ENCODE measurements around the gene CELF4. TPM values are rescaled to one million over a fixed set of nuclear protein-coding genes. Genes with fewer than 3 reads are reported as not detected.

CELF4 gene
- total and polyA plus RNA-seq, 2 donors (not counting 3 experiments of a cell fraction or from before 2014, with no cell fraction given), result not detected

GRCh38 chr18:37432436-37433195 is 133.0 kb downstream of the CELF4 start:
- no peak for FAIRE-seq
- CTCF ChIA-PET, result interaction anchor here (0.7 kb wide), 1 partner anchor 39 kb away, joined by 4 read pairs; no protein-coding TSS in a partner anchor
- Histone ChIP-seq H3K36me3 (ENCODE audit: control insufficient read depth in 2 of 2, extremely low read depth in 1 of 2, insufficient read depth in 2 of 2, low read length in 2 of 2) (no peaks in the 10 kb centered on the region), H3K27me3 (ENCODE audit: control insufficient read depth in 2 of 2, insufficient read depth in 2 of 2, low read length in 2 of 2) (no peaks in the 10 kb centered on the region), H3K9me1 (replicated peaks; ENCODE audit: control insufficient read depth, extremely low read depth, insufficient read depth, low read length) (no peaks in the 10 kb centered on the region), H3K4me3 (replicated peaks in 1 of 3; ENCODE audit: insufficient read depth in 1 of 3, low read depth in 1 of 3, low read length in 3 of 3) (no peak overlapping the region), H3K9ac (replicated peaks; ENCODE audit: extremely low read depth, insufficient read depth, low read length) (no peak overlapping the region), H3K27ac (ENCODE audit: insufficient read depth, low read depth, low read length) (no peak overlapping the region), H3K4me1 (ENCODE audit: control insufficient read depth, extremely low read depth, insufficient read depth, low read length) (no peaks in the 10 kb centered on the region), H3K9me3 (replicated peaks; ENCODE audit: control insufficient read depth, insufficient read depth, low read length) (no peaks in the 10 kb centered on the region), H2AFZ (ENCODE audit: low read depth, low read length) (no peak overlapping the region), H4K20me1 (replicated peaks; ENCODE audit: control insufficient read depth, extremely low read depth, insufficient read depth, low read length) (no peaks in the 10 kb centered on the region), H3K79me2 (ENCODE audit: control insufficient read depth, insufficient read depth, low read length) (no peaks in the 10 kb centered on the region), H3K4me2 (ENCODE audit: insufficient read depth, low read length) (no peak overlapping the region)
- dilution Hi-C loops (cut with MboI; ENCODE audit: extremely low pct_ligation_motif_present, low sequenced_read_pairs) (no loop called here), intact Hi-C loops (cut with micrococcal nuclease) (no loop called here)
- no TSS peak for BruUV-seq (replicated peaks)
- TF ChIP-seq MYC (IDR thresholded peaks at IDR 0.05; ENCODE audit: low read depth, low read length), result no peak
- TF ChIP-seq, protein P1, sequence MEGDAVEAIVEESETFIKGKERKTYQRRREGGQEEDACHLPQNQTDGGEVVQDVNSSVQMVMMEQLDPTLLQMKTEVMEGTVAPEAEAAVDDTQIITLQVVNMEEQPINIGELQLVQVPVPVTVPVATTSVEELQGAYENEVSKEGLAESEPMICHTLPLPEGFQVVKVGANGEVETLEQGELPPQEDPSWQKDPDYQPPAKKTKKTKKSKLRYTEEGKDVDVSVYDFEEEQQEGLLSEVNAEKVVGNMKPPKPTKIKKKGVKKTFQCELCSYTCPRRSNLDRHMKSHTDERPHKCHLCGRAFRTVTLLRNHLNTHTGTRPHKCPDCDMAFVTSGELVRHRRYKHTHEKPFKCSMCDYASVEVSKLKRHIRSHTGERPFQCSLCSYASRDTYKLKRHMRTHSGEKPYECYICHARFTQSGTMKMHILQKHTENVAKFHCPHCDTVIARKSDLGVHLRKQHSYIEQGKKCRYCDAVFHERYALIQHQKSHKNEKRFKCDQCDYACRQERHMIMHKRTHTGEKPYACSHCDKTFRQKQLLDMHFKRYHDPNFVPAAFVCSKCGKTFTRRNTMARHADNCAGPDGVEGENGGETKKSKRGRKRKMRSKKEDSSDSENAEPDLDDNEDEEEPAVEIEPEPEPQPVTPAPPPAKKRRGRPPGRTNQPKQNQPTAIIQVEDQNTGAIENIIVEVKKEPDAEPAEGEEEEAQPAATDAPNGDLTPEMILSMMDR (IDR thresholded peaks at IDR 0.05; ENCODE audit: extremely low read depth in 1 of 2, insufficient read depth in 1 of 2, low read depth in 1 of 2, low read length in 2 of 2), result no peak
- no peak for TF ChIP-seq POLR2A (IDR thresholded peaks at IDR 0.05; ENCODE audit: low read depth, low read length)
- no peak for TF ChIP-seq GATA2 (IDR thresholded peaks at IDR 0.05; ENCODE audit: insufficient read depth, insufficient read length, low read depth, low read length)
- TF ChIP-seq MAX (IDR thresholded peaks at IDR 0.05; ENCODE audit: insufficient read depth, insufficient read length), result no peak
- no peak for TF ChIP-seq JUN (IDR thresholded peaks at IDR 0.05; ENCODE audit: borderline replicate concordance, insufficient read depth, insufficient read length, low read depth)
- TF ChIP-seq FOS (IDR thresholded peaks at IDR 0.05; ENCODE audit: borderline replicate concordance, insufficient read depth, low read length), result no peak
- TF ChIP-seq POLR2AphosphoS5 (IDR thresholded peaks at IDR 0.05; ENCODE audit: insufficient read depth, low read depth, low read length), result no peak
- TF ChIP-seq EZH2 (IDR thresholded peaks at IDR 0.05; ENCODE audit: borderline replicate concordance, low read depth, low read length, severe bottlenecking), result no peak
- DNase-seq (ENCODE audit: low read depth, low spot score), result no peak
- POLR2A ChIA-PET, result no interaction called here
